ENCODE measurements around the gene TMBIM6.

- TF ChIP-seq POLR2A (IDR thresholded peaks at IDR 0.05; ENCODE audit: low read depth, low read length), result no peak
- no peak for TF ChIP-seq TAF1 (IDR thresholded peaks at IDR 0.05; ENCODE audit: borderline replicate concordance, low read depth, low read length)
Observed at GRCh38 chr12:49794021-49794420, 52.7 kb downstream of the TMBIM6 start.

Data from GM12892 (cell line).